Mononuclear cell (primary cell): ENCODE measurements around the gene DOC2A. TPM values are rescaled to one million over a fixed set of nuclear protein-coding genes. Genes with fewer than 3 reads are reported as not detected.
A peak's percentile ranks its signal among the peaks of the same experiment; 100 is the strongest.
"Not testable (repeated sequence)": the region's sequence is repeated elsewhere in the genome, so short reads cannot be mapped to it uniquely, and the experiment has no call there.

ENCODE experiments used
- H3K27me3 ChIP-seq: 2 replicates; pipeline ENCODE4 v1.6.0; 2011; ENCODE audit warnings: low read length, control low read depth; ENCODE audit not compliant: insufficient read depth
- H3K4me1 ChIP-seq: 2 replicates; pipeline ENCODE4 v1.5.1; 2011; ENCODE audit warnings: mild to moderate bottlenecking, low read length, control low read depth; ENCODE audit not compliant: insufficient read depth
- H3K4me3 ChIP-seq: 2 replicates; pipeline ENCODE4 v1.5.1; 2011; ENCODE audit warnings: mild to moderate bottlenecking, low read length, moderate library complexity
- H3K9me3 ChIP-seq: 2 replicates; pipeline ENCODE4 v1.5.1; 2011; ENCODE audit warnings: low read depth, mild to moderate bottlenecking, control low read depth, low read length
- total RNA-seq: library from RNA; depleted of rRNA; stranded (reverse); fragments of >200 nt; gene quantifications from one replicate; pipeline ENCODE4 v1.2.3, GENCODE V29; 2012

Gene DOC2A
- total RNA-seq, 1 donor, result not detected

DNA sequence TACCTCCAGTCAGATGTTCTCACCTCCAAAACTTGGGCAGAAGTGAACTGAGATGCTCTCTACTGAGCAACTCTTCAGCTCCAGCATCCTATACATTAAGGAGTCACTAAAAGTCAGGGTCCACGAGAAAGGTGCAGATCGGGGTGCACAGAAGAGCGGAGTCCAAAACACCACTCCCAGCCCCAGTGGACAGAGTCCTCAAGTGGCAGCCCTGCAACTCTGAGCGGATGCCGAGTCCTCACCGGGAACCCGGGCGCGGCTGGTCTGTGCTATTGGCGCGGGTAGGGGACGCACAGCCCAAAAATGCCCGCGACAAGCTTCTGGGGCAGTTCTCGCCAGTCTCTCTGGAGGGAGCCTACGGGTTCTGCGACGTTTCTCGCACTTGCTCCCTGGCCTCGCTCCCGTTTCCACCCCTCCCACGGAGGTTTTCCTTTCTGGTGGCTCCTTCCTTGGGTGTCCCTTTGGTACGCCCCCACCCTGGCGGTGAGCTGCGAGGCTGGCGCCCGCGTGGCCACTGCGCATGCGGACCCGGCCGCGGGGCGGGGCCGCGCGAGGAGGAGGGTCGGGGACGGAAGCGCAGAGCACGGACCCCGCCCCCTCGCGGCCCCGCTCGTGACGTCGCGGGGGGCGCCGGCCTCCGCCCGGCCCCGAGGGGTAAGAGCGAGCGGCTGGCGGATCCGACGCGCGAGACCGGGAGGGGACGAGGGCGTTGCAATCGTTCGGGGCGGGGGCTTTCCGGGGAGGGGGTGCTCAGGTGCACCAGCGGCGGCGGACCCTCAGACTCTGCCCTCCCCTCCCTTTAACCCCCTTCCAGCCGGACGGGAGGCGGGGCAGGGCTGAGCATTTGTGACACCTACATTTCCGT is 49.1 kb downstream of the DOC2A start, which contains the start of gene TMEM219:
TSS of gene TMEM219 (plus strand) at position 601 of the 865 bp plus-strand sequence. CDS start 1,065 bp downstream, outside the sequence.
- H3K4me3 ChIP-seq, result peak within 1 kb of the TSS; percentile 71
- H3K27me3 ChIP-seq, result no peaks in the 10 kb centered on the region
- peaks cover 19% of the 10 kb centered on the region for H3K4me1 ChIP-seq
- no peaks in the 10 kb centered on the region for H3K9me3 ChIP-seq

- Histone ChIP-seq H3K4me1 (peaks cover 19% of the 10 kb centered on the region), H3K9me3 (no peaks in the 10 kb centered on the region), H3K4me3 (peak overlapping the region; percentile 71), H3K27me3 (no peaks in the 10 kb centered on the region)
Measured at GRCh38 chr16:29961127-29961478, 49.7 kb downstream of the DOC2A start.

DNA sequence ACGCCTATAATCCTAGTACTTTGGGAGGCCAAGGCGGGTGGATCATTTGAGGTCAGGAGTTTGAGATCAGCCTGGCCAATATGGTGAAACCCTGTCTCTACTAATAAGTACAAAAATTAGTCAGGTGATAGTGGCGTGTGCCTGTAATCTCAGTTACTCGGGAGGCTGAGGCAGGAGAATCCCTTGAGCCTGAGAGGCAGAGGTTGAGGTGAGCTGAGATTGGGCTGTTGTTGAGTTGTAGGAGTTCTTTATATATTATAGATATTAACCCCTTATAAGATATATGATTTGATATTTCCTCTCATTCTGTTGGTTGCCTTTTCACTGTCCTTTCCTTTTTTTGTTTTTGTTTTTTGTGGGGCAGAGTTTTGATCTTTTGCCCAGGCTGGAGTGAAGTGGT is 51.0 kb downstream of the DOC2A start:
- not testable (repeated sequence) for H3K27me3 ChIP-seq

GRCh38 chr16:29959293-29959692 is 51.5 kb downstream of the DOC2A start:
- Histone ChIP-seq H3K4me3 (no peak overlapping the region), H3K9me3 (no peaks in the 10 kb centered on the region), H3K27me3 (no peaks in the 10 kb centered on the region), H3K4me1 (peaks cover 19% of the 10 kb centered on the region)

More for the DNA sequence above, 51.0 kb downstream of the DOC2A start:
- H3K4me1 ChIP-seq, result peaks cover 19% of the 10 kb centered on the region
- not testable (repeated sequence) for H3K4me3 ChIP-seq, H3K9me3 ChIP-seq

DNA sequence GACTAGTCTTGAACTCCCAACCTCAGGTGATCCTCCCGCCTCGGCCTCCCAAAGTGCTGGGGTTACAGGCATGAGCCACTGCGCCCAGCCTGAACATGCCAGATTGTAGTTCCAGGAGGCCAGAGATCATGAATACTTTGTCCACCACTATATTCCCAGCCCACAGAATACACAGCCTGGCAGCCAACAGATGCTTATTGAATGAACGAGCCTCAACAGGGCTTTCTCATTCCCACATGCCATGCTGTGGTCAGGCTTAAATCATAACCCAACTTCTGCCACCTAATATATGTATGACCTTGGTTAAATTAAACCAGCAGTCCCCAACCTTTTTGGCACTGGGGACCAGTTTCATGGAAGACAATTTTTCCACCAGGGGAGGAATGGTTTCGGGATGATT is 52.1 kb downstream of the DOC2A start:
- peaks cover 19% of the 10 kb centered on the region for H3K4me1 ChIP-seq
- H3K4me3 ChIP-seq, result no peak overlapping the region
- H3K9me3 ChIP-seq, result no peaks in the 10 kb centered on the region
- no peaks in the 10 kb centered on the region for H3K27me3 ChIP-seq

Other genes with a start within 250 kb of the DOC2A start
- not detected for gene ZG16, start 232.8 kb downstream of the DOC2A start, total RNA-seq
- 78.5 TPM for gene KIF22, start 220.3 kb downstream of the DOC2A start, total RNA-seq
- gene MAZ, start 204.5 kb downstream of the DOC2A start, total RNA-seq, result 132 TPM
- 0.52 TPM for gene PRRT2, start 198.8 kb downstream of the DOC2A start, total RNA-seq
- 14.4 TPM for gene PAGR1, start 194.9 kb downstream of the DOC2A start, total RNA-seq
- gene MVP, start 190.6 kb downstream of the DOC2A start, total RNA-seq, result 75.6 TPM
- gene CDIPT, start 147.8 kb downstream of the DOC2A start, total RNA-seq, result 22.1 TPM
- gene SEZ6L2, start 111.5 kb downstream of the DOC2A start, total RNA-seq, result under 0.01 TPM
- not detected for gene ASPHD1, start 110.5 kb downstream of the DOC2A start, total RNA-seq
- gene KCTD13, start 84.8 kb downstream of the DOC2A start, total RNA-seq, result 21.5 TPM
- gene TMEM219, start 48.9 kb downstream of the DOC2A start, total RNA-seq, result 61.1 TPM
- 10.5 TPM for gene TAOK2, start 37.2 kb downstream of the DOC2A start, total RNA-seq
- 3.9 TPM for gene HIRIP3, start 15.4 kb downstream of the DOC2A start, total RNA-seq
- gene INO80E, start 14.8 kb downstream of the DOC2A start, total RNA-seq, result 32.0 TPM
- not detected for gene C16orf92, start 12.2 kb upstream of the DOC2A start, total RNA-seq
- not detected for gene TLCD3B, start 20.2 kb upstream of the DOC2A start, total RNA-seq
- gene ALDOA, start 54.7 kb upstream of the DOC2A start, total RNA-seq, result 343 TPM
- gene PPP4C, start 65.0 kb upstream of the DOC2A start, total RNA-seq, result 79.7 TPM
- gene TBX6, start 80.9 kb upstream of the DOC2A start, total RNA-seq, result 0.10 TPM
- 66.0 TPM for gene YPEL3, start 85.2 kb upstream of the DOC2A start, total RNA-seq
- gene GDPD3, start 102.5 kb upstream of the DOC2A start, total RNA-seq, result 0.31 TPM
- gene MAPK3, start 112.2 kb upstream of the DOC2A start, total RNA-seq, result 26.1 TPM
- 361 TPM for gene CORO1A, start 172.6 kb upstream of the DOC2A start, total RNA-seq
- 35.4 TPM for gene BOLA2B, start 182.6 kb upstream of the DOC2A start, total RNA-seq
- gene SLX1A, start 182.8 kb upstream of the DOC2A start, total RNA-seq, result 22.5 TPM
- gene SULT1A3, start 188.2 kb upstream of the DOC2A start, total RNA-seq, result 3.8 TPM
- gene NPIPB13, start 237.5 kb upstream of the DOC2A start, total RNA-seq, result 12.1 TPM